Superior temporal gyrus (tissue), 1 donor: ENCODE data around the gene RPS18.
"Not testable (repeated sequence)": the region's sequence is repeated elsewhere in the genome, so short reads cannot be mapped to it uniquely, and the experiment has no call there.

Experiments used
- DNase-seq: peaks from one replicate; pipeline ENCODE4 v3.0.0-alpha.2; 2016; ENCODE audit errors: extremely low spot score

The RPS18 gene

DNA sequence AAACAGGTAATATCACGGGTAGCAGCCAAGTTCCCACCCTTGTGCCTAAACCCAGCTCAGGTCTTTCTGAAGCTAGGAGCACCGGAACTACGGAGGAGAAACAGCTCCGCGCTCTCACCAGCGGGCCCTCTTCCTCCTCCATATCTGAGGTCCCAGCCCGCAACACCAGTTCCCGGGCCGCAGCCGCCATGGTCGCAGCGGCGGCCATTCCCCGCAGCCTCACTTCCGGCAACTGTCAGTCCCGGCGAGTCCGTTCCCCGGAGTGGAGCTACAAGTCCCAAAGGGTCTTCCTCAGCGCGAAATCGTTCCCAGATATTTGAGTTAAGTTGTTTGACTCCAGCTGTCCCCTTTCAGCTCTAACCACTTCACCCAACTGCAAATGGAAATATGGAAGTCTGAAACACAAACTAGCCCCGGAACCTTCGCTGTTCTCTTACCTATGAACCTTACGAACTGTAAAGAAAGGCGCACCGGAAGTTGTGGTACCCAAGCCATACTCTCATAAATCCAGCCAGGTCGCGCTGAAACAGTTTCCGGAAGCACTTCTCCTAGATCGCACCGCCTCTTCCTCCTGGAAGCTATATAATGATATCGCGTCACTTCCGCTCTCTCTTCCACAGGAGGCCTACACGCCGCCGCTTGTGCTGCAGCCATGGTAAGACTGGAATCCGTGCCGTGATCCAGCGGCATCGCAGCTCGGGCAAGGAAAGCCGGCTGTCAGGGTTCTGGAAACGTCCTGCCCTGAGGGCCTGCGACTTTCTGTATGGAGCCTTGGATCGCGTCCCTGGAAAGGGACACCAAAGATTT lies at the start of gene RPS18, which contains the start of gene VPS52:
TSS of gene RPS18 (plus strand) at position 608 of the 807 bp plus-strand sequence. CDS start at position 653, 45 bp downstream.
TSS of gene VPS52 (minus strand) at position 409 of the 807 bp plus-strand sequence. CDS start at position 208, 201 bp downstream.
- DNase-seq: peak; percentile 100

DNA sequence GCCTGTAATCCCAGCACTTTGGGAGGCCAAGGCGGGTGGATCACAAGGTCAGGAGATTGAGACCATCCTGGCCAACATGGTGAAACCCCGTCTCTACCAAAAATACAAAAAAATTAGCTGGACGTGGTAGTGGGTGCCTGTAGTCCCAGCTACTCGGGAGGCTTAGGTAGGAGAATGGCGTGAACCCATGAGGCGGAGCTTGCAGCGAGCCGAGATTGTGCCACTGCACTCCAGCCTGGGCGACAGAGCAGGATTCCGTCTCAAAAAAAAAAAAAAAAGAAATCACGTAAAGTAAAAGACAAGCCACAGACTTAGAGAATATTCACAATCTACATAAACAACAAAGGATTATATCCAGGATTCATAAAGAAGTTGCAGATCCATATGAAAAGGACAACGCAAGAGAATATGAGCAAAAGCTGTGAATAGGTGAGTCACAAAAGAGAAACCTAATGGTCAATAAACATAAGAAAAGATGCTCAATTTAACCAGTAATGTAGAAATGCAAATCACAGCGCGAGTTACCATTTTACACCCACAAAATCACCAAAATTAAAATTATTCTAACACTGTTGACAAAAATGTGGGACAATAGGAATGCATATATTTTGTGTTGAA lies 45.3 kb upstream of the RPS18 start:
- not testable (repeated sequence) for DNase-seq

DNA sequence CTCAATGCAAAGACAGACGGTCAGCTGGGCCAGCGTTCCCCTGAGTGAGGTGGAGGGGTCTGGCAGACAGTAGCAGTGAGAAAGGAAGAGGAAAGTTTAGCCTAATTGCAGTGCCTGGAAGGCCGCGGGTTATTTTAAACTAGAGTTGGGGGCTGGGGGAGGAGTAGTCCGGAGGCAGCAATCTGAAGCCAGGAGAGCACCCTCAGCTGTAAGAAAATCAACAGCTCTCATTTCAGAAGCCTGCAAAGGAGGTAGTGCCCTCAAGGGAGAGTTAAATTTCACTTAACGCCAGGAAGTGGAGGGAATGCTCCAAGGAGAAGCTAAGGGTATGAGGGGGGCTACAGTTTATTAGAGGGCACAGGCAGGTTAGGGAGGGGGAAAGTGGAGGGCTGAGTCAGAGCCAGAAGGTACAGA lies 36.6 kb upstream of the RPS18 start:
- no peak for DNase-seq

DNA sequence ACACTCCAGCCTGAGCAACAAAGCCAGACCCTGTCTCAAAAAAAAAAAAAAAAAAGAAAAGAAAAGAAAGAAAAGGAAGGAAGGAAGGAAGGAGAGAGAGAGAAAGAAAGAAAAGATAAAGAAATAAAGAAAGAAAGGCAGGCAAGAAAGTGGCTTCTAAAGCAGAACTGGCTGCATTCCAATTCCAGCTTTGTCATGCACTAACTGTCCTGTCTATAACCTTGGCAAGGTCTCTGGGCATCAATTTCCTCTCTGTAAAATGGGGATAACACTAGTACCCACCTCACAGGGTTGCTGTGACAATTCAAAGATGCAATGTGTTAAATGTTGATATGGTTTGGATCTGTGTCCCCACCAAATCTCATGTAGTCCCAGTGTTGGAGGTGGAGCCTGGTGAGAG lies 35.5 kb upstream of the RPS18 start:
- no peak for DNase-seq

DNA sequence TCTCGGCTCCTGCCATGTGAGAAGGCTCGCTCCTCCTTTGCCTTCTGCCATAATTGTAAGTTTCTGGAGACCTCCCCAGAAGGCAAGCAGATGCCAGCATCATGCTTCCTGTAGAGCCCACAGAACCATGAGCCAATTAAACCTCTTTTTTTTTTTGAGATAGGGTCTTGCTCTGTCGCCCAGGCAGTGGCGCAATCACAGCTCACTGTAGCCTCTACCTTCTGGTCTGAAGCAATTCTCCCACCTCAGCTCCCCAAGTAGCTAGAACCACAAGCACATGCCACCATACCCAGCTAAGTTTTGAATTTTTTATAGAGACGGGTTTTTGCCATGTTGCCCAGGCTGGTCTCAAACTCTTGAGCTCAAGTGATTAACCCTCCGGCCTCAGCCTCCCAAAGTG lies 35.0 kb upstream of the RPS18 start:
- no peak for DNase-seq

DNA sequence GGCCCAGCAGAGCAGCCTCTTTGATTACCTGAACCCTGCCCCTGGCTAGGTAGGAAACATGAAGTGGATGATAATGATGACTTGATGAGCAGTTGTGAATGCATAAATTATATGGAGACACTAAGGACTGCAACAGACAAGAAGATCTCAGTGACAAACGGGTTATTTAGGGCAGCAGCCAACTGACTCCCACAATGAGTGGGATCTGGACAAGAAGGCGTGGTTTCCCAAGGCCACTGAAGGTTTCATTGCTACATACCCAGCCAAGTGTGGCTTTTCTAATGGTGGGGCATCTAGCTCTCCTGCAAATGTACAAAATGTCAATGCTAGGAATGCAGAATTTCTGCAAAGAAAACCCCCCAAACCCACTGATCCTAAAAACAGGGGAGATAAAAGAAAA lies 34.1 kb upstream of the RPS18 start:
- no peak for DNase-seq

DNA sequence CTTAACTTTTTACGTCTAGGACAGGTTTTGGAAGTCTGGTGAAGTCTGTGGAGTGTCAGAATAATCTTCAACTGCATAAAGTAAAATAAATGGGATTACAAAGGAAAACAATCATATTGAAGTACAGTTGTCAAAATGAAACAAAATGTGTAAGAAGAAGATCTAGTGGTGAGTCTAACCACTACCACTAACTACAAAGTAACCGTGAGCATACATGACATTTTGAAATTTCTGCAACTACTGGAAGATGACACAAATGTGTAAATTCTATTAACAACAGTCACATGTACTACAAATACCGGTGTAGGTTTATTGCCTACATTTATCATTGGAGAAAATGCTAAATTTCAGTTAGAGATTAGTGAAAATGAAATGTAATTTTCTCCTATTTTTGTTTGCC lies 29.9 kb upstream of the RPS18 start:
- DNase-seq: no peak

DNA sequence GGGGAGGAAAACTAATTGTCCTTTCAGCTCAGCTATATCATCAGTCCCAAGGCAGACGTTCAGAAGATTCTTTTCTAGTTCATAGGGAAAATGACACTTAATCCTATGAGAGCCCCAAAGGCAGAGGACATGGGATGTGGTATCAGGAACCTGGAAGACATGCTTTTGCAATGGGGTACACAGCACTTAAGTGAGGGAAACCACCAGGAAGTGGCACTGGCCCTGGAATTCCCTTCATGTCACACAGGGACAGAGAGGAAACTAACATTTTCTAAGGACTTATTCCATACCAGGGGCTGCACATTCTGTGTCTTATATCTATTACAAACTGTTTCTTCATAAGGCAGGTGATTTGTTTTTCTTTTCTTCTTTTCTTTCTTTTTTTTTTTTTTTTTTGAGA lies 28.4 kb upstream of the RPS18 start:
- DNase-seq: no peak

DNA sequence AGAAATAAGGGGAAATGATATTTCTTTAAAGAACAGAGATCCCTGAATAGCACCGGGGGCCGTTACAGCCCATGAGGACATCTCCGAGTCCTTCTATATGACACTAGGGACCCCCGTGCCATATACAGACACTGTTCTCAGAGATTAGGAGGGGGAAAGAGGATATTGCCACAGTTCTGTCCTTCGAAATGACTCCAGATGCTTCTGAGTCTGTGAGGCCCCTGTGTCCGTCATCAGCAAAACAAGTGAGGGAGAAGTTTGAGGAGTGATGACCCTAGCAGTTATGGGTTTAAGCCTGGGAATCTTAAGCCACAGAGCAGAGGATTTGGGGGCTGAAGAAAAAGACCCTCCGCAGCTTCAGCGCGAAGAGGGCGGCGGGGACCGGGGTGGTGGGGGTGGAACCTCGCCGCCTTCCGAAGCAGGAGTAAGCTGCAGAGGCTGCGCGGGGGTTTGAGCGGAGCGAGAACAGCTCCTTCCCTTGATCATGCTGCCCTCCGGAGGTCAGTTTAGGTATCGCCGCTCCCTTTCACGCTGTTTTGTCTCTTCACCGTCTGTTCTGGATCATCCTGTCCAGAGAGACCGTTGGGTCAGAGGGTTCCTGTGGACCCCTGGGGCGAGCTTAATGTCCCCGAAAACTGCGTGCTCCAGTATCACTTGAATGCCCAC lies 23.8 kb upstream of the RPS18 start:
- DNase-seq: peak; percentile 97

DNA sequence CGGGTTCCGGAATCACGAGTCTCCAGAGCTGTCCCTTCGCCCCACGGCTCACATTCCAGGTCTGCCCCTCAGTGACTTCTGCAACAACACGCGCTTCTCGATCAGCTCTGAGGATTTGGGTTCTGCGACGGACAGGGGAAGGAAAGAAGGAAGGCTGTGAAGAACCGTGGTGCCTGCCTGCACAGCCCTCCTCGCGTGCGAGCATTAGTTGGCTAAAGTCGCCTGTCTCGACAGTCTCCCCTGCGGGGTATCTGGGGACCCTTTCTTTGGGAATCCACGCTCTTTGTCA lies 23.3 kb upstream of the RPS18 start:
- DNase-seq: no peak

DNA sequence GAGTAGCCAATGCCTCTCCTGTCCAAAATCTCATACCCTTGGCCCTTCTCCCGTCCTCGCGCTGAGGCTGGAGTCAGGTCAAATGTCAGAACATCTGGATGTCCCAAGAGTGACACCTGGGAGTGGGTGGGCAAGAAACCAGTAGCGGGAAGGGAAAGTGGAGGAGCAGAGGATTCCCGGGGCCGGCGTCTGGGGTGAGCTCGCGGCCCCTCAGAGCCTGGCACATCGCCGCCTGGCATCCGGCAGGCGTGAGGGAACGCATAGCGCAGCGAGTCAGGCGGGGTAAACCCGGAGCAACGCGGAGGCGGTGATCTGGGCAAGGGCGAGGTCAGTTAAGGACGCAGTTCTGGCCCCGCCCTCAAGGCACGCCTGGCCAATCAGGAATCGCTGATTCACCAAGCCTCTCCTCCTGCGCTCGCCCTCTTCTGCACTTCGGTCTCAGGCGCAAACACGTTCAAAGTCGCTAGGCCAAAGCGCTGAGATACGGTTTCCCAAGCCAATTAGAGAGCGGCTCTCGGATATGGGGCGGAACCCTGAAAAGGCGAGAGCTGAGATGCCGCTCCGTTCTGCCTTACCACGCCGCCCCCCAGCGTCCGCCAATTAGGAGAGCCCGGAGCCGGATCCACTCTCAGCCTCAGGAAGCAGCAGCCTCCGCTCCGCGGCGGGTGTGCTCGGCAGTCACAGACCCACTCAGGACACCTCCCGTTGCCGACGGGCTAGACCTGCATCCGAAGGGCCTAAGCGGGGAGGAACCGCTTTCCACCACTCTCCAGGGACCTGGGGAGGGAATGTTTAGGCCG lies 22.7 kb upstream of the RPS18 start:
- peak; percentile 99 for DNase-seq

DNA sequence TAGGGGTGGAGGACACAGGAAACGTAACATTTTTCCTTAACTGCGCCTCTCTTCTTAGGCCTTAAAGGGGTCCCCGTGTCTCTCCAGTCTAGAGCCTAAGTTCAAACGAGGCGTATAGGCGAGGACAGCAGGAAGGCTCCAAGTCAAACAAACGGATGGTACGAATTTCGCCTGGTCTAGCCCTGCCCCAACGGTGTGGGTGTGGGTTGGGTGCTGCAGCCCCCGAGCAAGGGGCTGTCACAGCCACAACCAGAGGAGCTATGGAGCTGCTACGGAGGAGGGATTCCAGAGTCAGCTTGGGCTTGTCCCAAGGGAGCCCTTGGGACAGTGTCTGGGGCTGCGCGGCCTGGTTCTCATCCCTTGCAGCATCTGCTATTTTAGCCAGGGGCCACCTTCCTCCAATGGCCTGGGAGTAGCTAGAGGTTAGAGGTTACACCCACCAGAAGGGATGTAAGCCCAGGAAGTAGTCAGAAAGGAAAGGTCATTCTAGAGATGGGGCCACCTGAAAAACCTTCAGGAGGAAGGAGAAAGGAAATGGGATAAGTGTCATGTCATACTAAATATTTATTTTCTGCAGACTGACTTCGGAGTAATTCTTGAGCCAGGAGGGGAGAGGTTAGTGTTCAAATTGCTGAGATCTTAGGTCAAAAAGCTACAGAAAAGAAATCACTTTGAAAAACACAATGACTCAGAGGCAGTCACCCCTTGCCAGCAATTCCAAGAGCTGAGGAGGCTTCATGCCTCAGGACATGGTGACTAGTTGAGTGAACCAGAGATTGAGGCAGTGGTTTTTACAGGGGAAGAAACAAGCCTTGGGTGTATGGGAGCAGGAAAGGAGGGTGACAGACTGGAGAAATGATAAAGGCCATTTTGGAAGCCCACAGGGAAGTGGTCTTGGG lies 21.9 kb upstream of the RPS18 start:
- no peak for DNase-seq

DNA sequence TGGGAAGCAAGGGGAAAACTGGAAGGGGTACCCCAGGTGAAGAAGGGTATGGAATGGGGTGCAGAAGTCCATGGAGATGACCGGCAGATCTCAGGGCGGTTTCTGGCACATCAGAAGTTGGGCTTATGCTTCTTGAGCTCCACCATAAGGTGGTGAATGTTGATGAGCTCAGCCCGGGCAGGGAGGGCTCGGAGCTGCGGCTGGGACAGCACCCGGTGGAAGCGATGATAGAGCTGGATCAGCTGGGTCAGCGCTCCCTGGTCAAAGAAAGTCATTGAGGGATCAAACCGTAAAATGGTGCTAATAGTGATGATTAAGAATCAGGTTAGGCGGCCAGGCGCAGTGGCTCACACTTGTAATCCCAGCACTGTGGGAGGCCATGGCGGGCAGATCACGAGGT lies 21.1 kb upstream of the RPS18 start:
- DNase-seq: no peak

DNA sequence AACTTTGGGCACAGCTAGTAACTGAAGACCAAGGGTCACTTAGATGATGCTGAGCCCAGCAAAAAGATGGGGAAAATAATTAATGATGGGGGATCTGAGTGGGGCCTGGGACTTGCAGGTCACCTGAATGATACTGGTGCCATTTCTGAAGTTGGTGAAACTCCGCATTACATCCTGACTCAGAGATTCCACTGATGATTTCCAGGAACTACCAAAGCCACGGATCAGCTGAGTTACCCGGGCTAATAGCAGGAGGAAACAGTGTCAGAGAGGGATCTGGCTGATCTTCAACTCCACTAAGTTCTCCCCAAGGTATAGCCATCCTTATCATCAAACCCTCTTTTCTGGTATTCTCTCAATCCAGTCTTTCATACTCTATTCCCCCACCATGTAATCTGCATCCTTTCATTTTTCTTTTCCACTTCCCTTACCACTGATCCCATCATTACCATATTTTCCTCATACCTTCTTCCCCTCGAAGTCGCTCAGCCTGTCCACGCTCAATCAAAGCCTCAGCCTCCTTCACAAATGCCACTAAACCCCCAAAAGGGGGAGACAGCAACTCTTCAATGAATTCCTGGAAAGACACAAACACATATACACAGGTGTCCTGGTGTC lies 20.4 kb upstream of the RPS18 start:
- DNase-seq: no peak

DNA sequence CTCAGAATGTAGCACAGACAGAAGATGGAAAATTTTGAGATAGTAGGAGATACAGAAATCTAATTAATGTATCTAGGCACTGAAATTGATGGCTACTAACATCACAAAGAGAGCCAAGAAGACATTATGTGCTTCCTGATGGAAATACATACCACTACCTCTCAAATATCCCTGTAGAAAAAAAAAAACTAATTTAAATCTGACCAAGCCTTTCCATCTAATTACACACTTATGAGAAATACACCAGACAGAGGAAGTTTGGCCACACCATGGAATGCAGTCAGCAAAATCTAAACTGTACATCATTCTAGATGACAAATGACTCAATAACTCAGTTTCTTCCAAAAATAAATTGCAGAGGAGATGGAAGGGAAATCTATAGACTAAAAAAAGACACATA lies 19.1 kb upstream of the RPS18 start:
- no peak for DNase-seq

DNA sequence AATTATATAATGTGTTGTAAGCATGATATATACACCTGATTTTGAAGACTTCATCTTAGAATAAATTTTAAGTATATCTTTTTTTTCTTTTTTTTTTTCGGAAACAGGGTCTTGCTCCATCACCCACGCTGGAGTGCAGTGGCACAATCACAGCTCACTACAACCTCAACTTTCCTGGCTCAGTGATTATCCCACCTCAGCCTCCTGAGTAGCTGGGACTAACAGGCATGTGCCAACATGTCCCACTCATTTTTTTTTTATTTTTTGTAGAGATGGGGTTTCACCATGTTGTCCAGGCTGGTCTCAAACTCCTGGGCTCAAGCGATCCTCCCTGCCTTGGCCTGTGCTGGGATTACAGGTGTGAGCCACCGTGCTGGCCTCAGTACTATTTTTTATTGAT lies 17.3 kb upstream of the RPS18 start:
- no peak for DNase-seq

DNA sequence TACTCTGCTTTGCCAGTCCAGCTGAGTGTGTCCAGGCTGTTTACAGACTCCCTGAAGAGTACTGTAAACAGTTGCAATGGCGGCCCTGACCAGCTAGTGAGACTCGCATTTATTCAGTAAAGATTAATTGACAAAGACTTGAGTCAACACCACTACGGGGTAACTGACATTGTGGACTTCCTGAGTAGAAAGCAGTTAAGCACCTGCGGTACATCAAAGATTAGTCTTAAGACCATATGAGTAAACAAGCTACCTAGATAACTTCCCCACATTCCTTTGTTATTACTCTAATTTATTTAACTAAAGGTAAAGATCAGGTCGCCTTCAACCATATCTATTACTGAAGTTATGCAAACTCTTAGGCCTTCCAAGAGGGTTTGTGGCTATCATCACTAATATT lies 12.8 kb upstream of the RPS18 start:
- DNase-seq: no peak

DNA sequence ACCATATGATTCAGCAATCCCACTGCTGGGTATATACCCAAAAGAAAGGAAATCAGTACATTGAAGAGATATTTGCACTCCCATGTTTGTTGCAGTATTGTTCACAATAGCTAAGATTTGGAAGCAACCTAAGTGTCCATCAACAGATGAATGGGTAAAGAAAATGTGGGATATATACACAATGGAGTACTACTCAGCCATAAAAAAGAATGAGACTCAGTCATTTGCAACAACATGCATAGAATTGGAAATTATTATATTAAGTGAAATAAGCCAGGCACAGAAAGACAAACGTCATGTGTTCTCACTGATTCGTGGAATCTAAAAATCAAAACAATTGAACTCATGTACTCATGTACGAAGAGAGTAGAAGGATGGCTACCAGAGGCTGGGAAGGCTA lies 9.4 kb upstream of the RPS18 start:
- DNase-seq: not testable (repeated sequence)

DNA sequence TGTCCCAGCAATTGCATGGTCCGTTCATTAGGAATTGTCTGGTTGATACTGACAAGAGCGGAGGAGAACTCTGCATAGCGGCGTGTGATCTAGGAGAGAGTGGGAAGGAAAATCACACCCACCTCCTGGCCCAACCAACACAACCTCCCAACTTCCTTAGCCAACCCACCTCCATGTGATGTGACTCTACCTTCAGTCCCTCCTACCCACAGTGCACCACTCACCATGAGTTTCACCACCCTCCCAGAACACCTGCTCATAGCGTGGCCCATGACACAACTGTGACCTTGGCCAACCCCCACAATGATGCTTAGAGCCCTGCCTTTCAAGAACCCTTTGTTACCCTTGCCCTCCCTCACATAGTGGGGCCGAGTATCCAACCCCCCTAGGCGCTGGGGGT lies 7.9 kb upstream of the RPS18 start:
- DNase-seq: no peak

DNA sequence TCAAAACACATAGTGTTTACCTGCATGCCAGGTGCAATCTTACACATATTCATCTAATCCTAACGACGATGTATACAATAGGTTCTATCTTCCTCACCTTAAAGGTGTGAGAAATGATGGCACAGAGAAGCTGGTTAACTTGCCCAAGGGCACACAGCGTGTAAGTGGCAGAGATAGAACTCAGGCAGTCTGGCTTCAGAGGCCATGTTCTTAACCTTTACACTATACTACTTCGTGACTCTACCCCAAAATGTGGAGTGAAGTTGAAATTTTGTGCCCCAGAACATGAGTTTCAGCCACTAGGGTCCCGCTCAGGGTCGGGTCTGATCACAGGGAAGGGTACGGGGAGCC lies 783 bp upstream of the RPS18 start:
- DNase-seq: no peak
